CD8-positive, alpha-beta memory T cell (primary cell): ENCODE data around the gene WDR89. TPM values are rescaled to one million over a fixed set of nuclear protein-coding genes. Genes with fewer than 3 reads are reported as not detected.
A peak's percentile ranks its signal among the peaks of the same experiment; 100 is the strongest.

Experiments used
- CTCF ChIA-PET: fragments of 350-600 bp; sonication (Branson Sonifier 250); formaldehyde crosslinking; loops from one replicate; lab custom pipeline; 2021; ENCODE audit warnings: antibody characterized with exemption; lab: Charles Lee
- POLR2A ChIA-PET: fragments of 350-600 bp; sonication (Branson Sonifier 250); formaldehyde crosslinking; loops from one replicate; lab custom pipeline; 2021; ENCODE audit warnings: antibody characterized with exemption; lab: Charles Lee
- DNase-seq, 5 donors: peaks; one replicate each; pipeline versions ENCODE4 v3.0.0 to v3.0.0-alpha.2; 2020 to 2022; ENCODE audit warnings: mixed read lengths in 1 of 5
- H3K27ac ChIP-seq: one replicate; pipeline ENCODE4 v1.7.0; 2013; ENCODE audit warnings: low read depth, mild to moderate bottlenecking, low read length, moderate library complexity
- H3K27me3 ChIP-seq: 2 replicates; pipeline ENCODE4 v1.7.0; 2013; ENCODE audit warnings: low read length, mild to moderate bottlenecking; ENCODE audit not compliant: insufficient read depth, poor library complexity, severe bottlenecking
- H3K36me3 ChIP-seq: 2 replicates; pipeline ENCODE4 v1.7.0; 2013; ENCODE audit warnings: mild to moderate bottlenecking, low read length, moderate library complexity; ENCODE audit not compliant: insufficient read depth
- H3K4me1 ChIP-seq: 2 replicates; pipeline ENCODE4 v1.7.0; 2013; ENCODE audit warnings: mild to moderate bottlenecking, low read length, moderate library complexity; ENCODE audit not compliant: insufficient read depth
- H3K4me3 ChIP-seq: 2 replicates; pipeline ENCODE4 v1.7.0; 2013; ENCODE audit warnings: mild to moderate bottlenecking, low read length
- H3K9me3 ChIP-seq: 2 replicates; pipeline ENCODE4 v1.7.0; 2013; ENCODE audit warnings: mild to moderate bottlenecking, low read length
- H3K27ac Mint-ChIP-seq, 8 donors: one replicate each; pipeline ENCODE4 v1.8.0; 2020 to 2021; ENCODE audit warnings: mixed read lengths in 8 of 8, mild to moderate bottlenecking in 6 of 8, inconsistent platforms in 3 of 8, moderate library complexity in 3 of 8
- H3K27me3 Mint-ChIP-seq, 2 donors: one replicate each; pipeline ENCODE4 v1.8.0; 2020 to 2021; ENCODE audit warnings: mixed read lengths in 2 of 2, mild to moderate bottlenecking in 1 of 2, moderate library complexity in 1 of 2
- H3K36me3 Mint-ChIP-seq, 3 donors: one replicate each; pipeline ENCODE4 v1.8.0; 2020 to 2021; ENCODE audit warnings: mixed read lengths in 3 of 3, inconsistent platforms in 1 of 3, mild to moderate bottlenecking in 1 of 3
- H3K4me1 Mint-ChIP-seq, 3 donors: one replicate each; pipeline ENCODE4 v1.8.0; 2020 to 2021; ENCODE audit warnings: mixed read lengths in 3 of 3, inconsistent platforms in 1 of 3, mild to moderate bottlenecking in 1 of 3
- H3K4me3 Mint-ChIP-seq, 7 donors: one replicate each; pipeline ENCODE4 v1.8.0; 2020 to 2021; ENCODE audit warnings: mixed read lengths in 7 of 7, mild to moderate bottlenecking in 6 of 7, moderate library complexity in 4 of 7, inconsistent platforms in 2 of 7
- H3K9me3 Mint-ChIP-seq, 5 donors: one replicate each; pipeline ENCODE4 v1.8.0; 2020 to 2022; ENCODE audit warnings: mixed read lengths in 5 of 5, mild to moderate bottlenecking in 3 of 5, moderate library complexity in 2 of 5, inconsistent platforms in 1 of 5
- polyA plus RNA-seq: library from polyadenylated mRNA; unstranded; fragments of 300-500 nt; fragmentation: Illumina TruSeq; gene quantifications from one replicate; pipeline ENCODE4 v1.2.3, GENCODE V29; 2021
- total RNA-seq, 2 experiments: library from RNA; stranded (reverse); gene quantifications; one replicate each; pipeline ENCODE4 v1.2.3, GENCODE V29; 2021

Gene WDR89
- total RNA-seq (10 to 100 TPM; 28.9 to 30.6 TPM), polyA plus RNA-seq (18.3 TPM)

- Mint-ChIP-seq H3K9me3 (peaks cover 0 to 2% (median 0%) of the 10 kb centered on the region in 5 donors), H3K4me3 (peak within 1 kb of the TSS; percentile 82 to 98 (median 86)), H3K4me1 (peaks cover 31 to 55% (median 40%) of the 10 kb centered on the region in 3 donors), H3K27ac (peak within 1 kb of the TSS; percentile 89 to 100 (median 94)), H3K27me3 (peaks cover 0 to 2% of the 10 kb centered on the region in 2 donors), H3K36me3 (peaks cover 4 to 34% (median 9%) of the 10 kb centered on the region in 3 donors)
- no peaks in the 10 kb centered on the region for H3K27me3 ChIP-seq
- peaks cover 20% of the 10 kb centered on the region for H3K4me1 ChIP-seq
- H3K4me3 ChIP-seq = peak within 1 kb of the TSS; percentile 86
- H3K36me3 ChIP-seq = no peaks in the 10 kb centered on the region
- peak within 1 kb of the TSS; percentile 95 for H3K27ac ChIP-seq
- CTCF ChIA-PET = interaction anchor here (0.8 to 2.9 kb wide), 9 partner anchors 10 to 661 kb away, joined by 3 to 23 read pairs (median 4); partner anchors contain the start of genes PPP2R5E and SGPP1
- POLR2A ChIA-PET = interaction anchor here (0.5 to 2.7 kb wide), 11 partner anchors 8 to 863 kb away, joined by 3 to 47 read pairs (median 3); partner anchors contain the start of genes PPP2R5E, SGPP1 and ZBTB1
- no peaks in the 10 kb centered on the region for H3K9me3 ChIP-seq
- peak; percentile 92 to 98 (median 97) for DNase-seq
Measured at GRCh38 chr14:63641473-63642228, at the start of gene WDR89. WDR89 (minus strand) TSS chr14:63641871; CDS start chr14:63599942, 41,929 bp downstream.

- Histone ChIP-seq H3K27me3 (no peaks in the 10 kb centered on the region), H3K36me3 (peaks cover 7% of the 10 kb centered on the region), H3K4me3 (no peak overlapping the region), H3K9me3 (no peaks in the 10 kb centered on the region), H3K4me1 (no peaks in the 10 kb centered on the region), H3K27ac (no peak overlapping the region)
- Mint-ChIP-seq H3K27ac (no peak overlapping the region), H3K4me3 (no peak overlapping the region), H3K4me1 (peaks cover 0 to 2% (median 0%) of the 10 kb centered on the region in 3 donors), H3K27me3 (no peaks in the 10 kb centered on the region), H3K9me3 (no peaks in the 10 kb centered on the region), H3K36me3 (peaks cover 0 to 28% (median 10%) of the 10 kb centered on the region in 3 donors)
- ChIA-PET POLR2A (no interaction called here), CTCF (no interaction called here)
- no peak for DNase-seq
Measured at GRCh38 chr14:63689132-63689531, 47.5 kb upstream of the WDR89 start.

DNA sequence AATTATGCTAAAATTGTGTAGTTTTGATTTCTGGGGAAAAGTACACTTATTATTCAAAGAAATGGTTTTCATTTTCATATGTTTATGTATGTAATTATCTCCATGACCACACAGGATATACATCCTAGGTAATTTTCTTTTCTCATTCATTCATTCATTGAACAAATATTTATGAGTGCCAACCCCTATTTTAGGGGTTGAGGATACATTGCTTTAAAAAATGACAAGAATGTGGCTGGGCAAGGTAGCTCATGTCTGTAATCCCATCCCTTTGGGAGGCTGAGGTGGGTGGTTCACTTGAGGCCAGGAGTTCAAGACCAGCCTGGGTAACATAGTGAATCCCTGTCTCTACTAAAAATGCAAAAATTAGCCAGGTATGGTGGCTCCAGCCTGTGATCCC, 45.3 kb upstream of the WDR89 start:
- H3K9me3 Mint-ChIP-seq = no peaks in the 10 kb centered on the region
- POLR2A ChIA-PET = no interaction called here
- no peaks in the 10 kb centered on the region for H3K27me3 ChIP-seq
- peaks cover 4% of the 10 kb centered on the region for H3K36me3 ChIP-seq
- CTCF ChIA-PET = interaction anchor here (1.1 kb wide), 1 partner anchor 36 kb away, joined by 3 read pairs; no protein-coding TSS in a partner anchor
- H3K9me3 ChIP-seq = no peaks in the 10 kb centered on the region
- H3K4me1 Mint-ChIP-seq = no peaks in the 10 kb centered on the region
- H3K4me3 ChIP-seq = no peak overlapping the region
- no peaks in the 10 kb centered on the region for H3K27me3 Mint-ChIP-seq
- H3K4me3 Mint-ChIP-seq = no peak overlapping the region
- DNase-seq = no peak
- no peaks in the 10 kb centered on the region for H3K4me1 ChIP-seq
- H3K36me3 Mint-ChIP-seq = peaks cover 0 to 31% (median 15%) of the 10 kb centered on the region in 3 donors
- no peak overlapping the region for H3K27ac Mint-ChIP-seq
- H3K27ac ChIP-seq = no peak overlapping the region

DNA sequence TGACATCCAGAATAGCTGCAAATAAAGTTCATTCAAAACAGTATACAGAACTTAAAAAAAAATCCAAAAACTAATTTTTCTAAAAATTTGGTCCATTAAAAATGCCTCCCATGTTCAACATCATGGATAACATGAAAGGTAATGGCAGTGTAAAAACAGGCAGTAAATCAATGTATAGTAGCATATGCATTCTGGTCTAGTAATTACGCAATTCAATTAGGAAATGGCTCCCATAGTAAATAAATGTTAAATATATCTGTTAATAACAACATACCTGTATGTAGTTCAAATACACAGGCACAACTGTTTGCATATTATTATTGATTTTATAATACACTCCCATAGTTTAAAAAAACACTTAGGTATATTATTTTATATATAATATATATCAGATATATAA, 43.7 kb upstream of the WDR89 start:
- H3K9me3 Mint-ChIP-seq = no peaks in the 10 kb centered on the region

GRCh38 chr14:63682727-63683593, 41.3 kb upstream of the WDR89 start:
- Histone ChIP-seq H3K9me3 (no peaks in the 10 kb centered on the region), H3K4me1 (no peaks in the 10 kb centered on the region), H3K36me3 (peaks cover 4% of the 10 kb centered on the region), H3K27ac (no peak overlapping the region), H3K4me3 (no peak overlapping the region), H3K27me3 (no peaks in the 10 kb centered on the region)
- Mint-ChIP-seq H3K4me1 (no peaks in the 10 kb centered on the region), H3K9me3 (no peaks in the 10 kb centered on the region), H3K27me3 (no peaks in the 10 kb centered on the region), H3K27ac (no peak overlapping the region), H3K36me3 (peaks cover 0 to 28% (median 17%) of the 10 kb centered on the region in 3 donors), H3K4me3 (no peak overlapping the region)
- CTCF ChIA-PET = interaction anchor here (1.4 kb wide), 1 partner anchor 32 kb away, joined by 4 read pairs; no protein-coding TSS in a partner anchor
- POLR2A ChIA-PET = no interaction called here
- DNase-seq = no peak

More for the DNA sequence above, 43.7 kb upstream of the WDR89 start:
- H3K9me3 ChIP-seq = no peaks in the 10 kb centered on the region
- CTCF ChIA-PET = no interaction called here
- POLR2A ChIA-PET = no interaction called here
- Mint-ChIP-seq H3K27ac (no peak overlapping the region), H3K27me3 (no peaks in the 10 kb centered on the region), H3K4me1 (no peaks in the 10 kb centered on the region), H3K4me3 (no peak overlapping the region), H3K36me3 (peaks cover 0 to 33% (median 13%) of the 10 kb centered on the region in 3 donors)
- no peak overlapping the region for H3K4me3 ChIP-seq
- peaks cover 4% of the 10 kb centered on the region for H3K36me3 ChIP-seq
- no peak overlapping the region for H3K27ac ChIP-seq
- no peaks in the 10 kb centered on the region for H3K4me1 ChIP-seq
- no peaks in the 10 kb centered on the region for H3K27me3 ChIP-seq
- DNase-seq = no peak

DNA sequence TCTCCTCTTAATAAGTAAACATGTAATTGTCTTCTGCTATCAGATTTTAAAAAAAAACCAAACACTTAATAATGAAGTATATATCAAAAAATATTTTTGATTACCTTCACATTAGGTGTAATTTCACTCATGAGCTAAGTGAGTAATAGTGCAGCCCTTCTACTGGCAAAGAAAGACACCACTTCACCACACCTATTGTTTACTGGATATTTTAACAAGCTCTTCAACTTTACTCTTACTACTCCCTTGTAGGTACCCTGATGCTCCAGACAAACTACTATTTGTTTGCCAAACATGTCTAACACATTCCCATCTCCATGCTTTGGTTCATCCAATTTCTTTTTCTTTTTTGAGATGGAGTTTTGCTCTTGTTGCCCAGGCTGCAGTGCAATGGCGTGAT, 36.9 kb upstream of the WDR89 start:
- no peak for DNase-seq
- CTCF ChIA-PET = interaction anchor here (1.1 kb wide), 1 partner anchor 12 kb away, joined by 4 read pairs; no protein-coding TSS in a partner anchor
- no peaks in the 10 kb centered on the region for H3K9me3 Mint-ChIP-seq
- H3K36me3 ChIP-seq = no peaks in the 10 kb centered on the region
- H3K27ac ChIP-seq = no peak overlapping the region
- H3K27me3 Mint-ChIP-seq = no peaks in the 10 kb centered on the region
- H3K9me3 ChIP-seq = no peaks in the 10 kb centered on the region
- no peak overlapping the region for H3K4me3 ChIP-seq
- no peak overlapping the region for H3K4me3 Mint-ChIP-seq
- no peaks in the 10 kb centered on the region for H3K27me3 ChIP-seq
- peak overlapping the region in 1 of 8 donors; percentile 19 for H3K27ac Mint-ChIP-seq
- POLR2A ChIA-PET = no interaction called here
- H3K4me1 ChIP-seq = no peaks in the 10 kb centered on the region
- H3K36me3 Mint-ChIP-seq = peaks cover 0 to 28% (median 19%) of the 10 kb centered on the region in 3 donors
- H3K4me1 Mint-ChIP-seq = no peaks in the 10 kb centered on the region

- Mint-ChIP-seq H3K27me3 (no peaks in the 10 kb centered on the region), H3K4me1 (no peaks in the 10 kb centered on the region), H3K9me3 (no peaks in the 10 kb centered on the region), H3K27ac (peak overlapping the region in 1 of 8 donors; percentile 10), H3K4me3 (no peak overlapping the region), H3K36me3 (peaks cover 0 to 26% (median 17%) of the 10 kb centered on the region in 3 donors)
- H3K36me3 ChIP-seq = no peaks in the 10 kb centered on the region
- no peaks in the 10 kb centered on the region for H3K27me3 ChIP-seq
- ChIA-PET CTCF (interaction anchor here (1.0 kb wide), 1 partner anchor 27 kb away, joined by 4 read pairs; no protein-coding TSS in a partner anchor), POLR2A (no interaction called here)
- no peak for DNase-seq
- no peaks in the 10 kb centered on the region for H3K4me1 ChIP-seq
- H3K4me3 ChIP-seq = no peak overlapping the region
- no peaks in the 10 kb centered on the region for H3K9me3 ChIP-seq
- H3K27ac ChIP-seq = no peak overlapping the region
Measured at GRCh38 chr14:63677891-63678379, 36.3 kb upstream of the WDR89 start.
